Hepatocyte (in vitro differentiated cells): ENCODE data around the gene ABCF2. TPM values are rescaled to one million over a fixed set of nuclear protein-coding genes. Genes with fewer than 3 reads are reported as not detected.

Experiments used
- DNase-seq: peaks from one replicate; pipeline ENCODE4 v3.0.0-alpha.2; 2016; ENCODE audit warnings: low spot score
- H2AFZ ChIP-seq: fragments of 200-600 bp; sonication (generic); 2 replicates; pipeline ENCODE4 v1.6.0; 2016; ENCODE audit warnings: antibody characterized with exemption, mild to moderate bottlenecking
- H3K27ac ChIP-seq: fragments of 200-600 bp; sonication (generic); 2 replicates; pipeline ENCODE4 v1.5.1; 2016; ENCODE audit warnings: mild to moderate bottlenecking
- H3K27me3 ChIP-seq: fragments of 200-600 bp; sonication (generic); 2 replicates; pipeline ENCODE4 v1.6.1; 2016
- H3K36me3 ChIP-seq: fragments of 200-600 bp; sonication (generic); replicated peaks from 2 replicates; pipeline ENCODE4 v1.5.1; 2016; ENCODE audit warnings: low read depth; ENCODE audit not compliant: insufficient read depth
- H3K4me1 ChIP-seq: fragments of 200-600 bp; sonication (generic); 2 replicates; pipeline ENCODE4 v1.5.1; 2016; ENCODE audit warnings: mild to moderate bottlenecking, moderate library complexity; ENCODE audit not compliant: insufficient read depth
- H3K4me2 ChIP-seq: fragments of 200-600 bp; sonication (generic); 2 replicates; pipeline ENCODE4 v1.6.0; 2016
- H3K4me3 ChIP-seq: fragments of 200-600 bp; sonication (generic); 2 replicates; pipeline ENCODE4 v1.5.1; 2016; ENCODE audit warnings: mild to moderate bottlenecking
- H3K79me2 ChIP-seq: fragments of 200-600 bp; sonication (generic); 2 replicates; pipeline ENCODE4 v1.6.0; 2017; ENCODE audit warnings: mild to moderate bottlenecking
- H3K9me2 ChIP-seq: fragments of 200-600 bp; sonication (generic); replicated peaks from 2 replicates; pipeline ENCODE4 v1.6.0; 2017; ENCODE audit warnings: mild to moderate bottlenecking; ENCODE audit not compliant: insufficient read depth
- H3K9me3 ChIP-seq: fragments of 200-600 bp; sonication (generic); 2 replicates; pipeline ENCODE4 v1.5.1; 2016; ENCODE audit warnings: low read depth, mild to moderate bottlenecking
- H4K20me1 ChIP-seq: fragments of 200-600 bp; sonication (generic); 2 replicates; pipeline ENCODE4 v1.6.0; 2016; ENCODE audit warnings: mild to moderate bottlenecking; ENCODE audit not compliant: insufficient read depth, poor library complexity, severe bottlenecking
- EZH2 ChIP-seq: fragments of 200-600 bp; sonication (generic); IDR thresholded peaks from 2 replicates; pipeline ENCODE4 v1.6.1; 2016; ENCODE audit warnings: antibody characterized with exemption, mild to moderate bottlenecking, borderline replicate concordance
- EZH2phosphoT487 ChIP-seq: fragments of 200-600 bp; sonication (generic); IDR thresholded peaks from one replicate; pipeline ENCODE4 v1.6.1; 2018; ENCODE audit warnings: antibody characterized with exemption, mild to moderate bottlenecking, low read depth, moderate library complexity; ENCODE audit not compliant: unreplicated experiment, severe bottlenecking
- WGBS: methylation state at CpG from one replicate; pipeline ENCODE4 v1.1.6; 2016; ENCODE audit warnings: low lambda C conversion rate; ENCODE audit errors: missing lambda C conversion rate; 5-methylcytosine and 5-hydroxymethylcytosine counted together
- polyA plus RNA-seq: library from polyadenylated mRNA; unstranded; fragments of >200 nt; fragmentation: Nextera tagmentation; extraction: Ambion mirVana; gene quantifications from 2 replicates; pipeline ENCODE4 v1.2.1, GENCODE V29; 2016
- total RNA-seq: library from RNA; depleted of rRNA; stranded (reverse); fragments of >200 nt; gene quantifications from 2 replicates; pipeline ENCODE4 v1.2.3, GENCODE V29; 2014
- TF ChIP-seq, protein P1 (sequence below): fragments of 200-600 bp; sonication (generic); IDR thresholded peaks from 2 replicates; pipeline ENCODE4 v1.5.1; 2016; ENCODE audit warnings: antibody characterized with exemption, mild to moderate bottlenecking; ENCODE audit not compliant: poor library complexity

Gene ABCF2
- total and polyA plus RNA-seq, 2 experiments from 2014 or later = 25.6 to 35.3 TPM

DNA sequence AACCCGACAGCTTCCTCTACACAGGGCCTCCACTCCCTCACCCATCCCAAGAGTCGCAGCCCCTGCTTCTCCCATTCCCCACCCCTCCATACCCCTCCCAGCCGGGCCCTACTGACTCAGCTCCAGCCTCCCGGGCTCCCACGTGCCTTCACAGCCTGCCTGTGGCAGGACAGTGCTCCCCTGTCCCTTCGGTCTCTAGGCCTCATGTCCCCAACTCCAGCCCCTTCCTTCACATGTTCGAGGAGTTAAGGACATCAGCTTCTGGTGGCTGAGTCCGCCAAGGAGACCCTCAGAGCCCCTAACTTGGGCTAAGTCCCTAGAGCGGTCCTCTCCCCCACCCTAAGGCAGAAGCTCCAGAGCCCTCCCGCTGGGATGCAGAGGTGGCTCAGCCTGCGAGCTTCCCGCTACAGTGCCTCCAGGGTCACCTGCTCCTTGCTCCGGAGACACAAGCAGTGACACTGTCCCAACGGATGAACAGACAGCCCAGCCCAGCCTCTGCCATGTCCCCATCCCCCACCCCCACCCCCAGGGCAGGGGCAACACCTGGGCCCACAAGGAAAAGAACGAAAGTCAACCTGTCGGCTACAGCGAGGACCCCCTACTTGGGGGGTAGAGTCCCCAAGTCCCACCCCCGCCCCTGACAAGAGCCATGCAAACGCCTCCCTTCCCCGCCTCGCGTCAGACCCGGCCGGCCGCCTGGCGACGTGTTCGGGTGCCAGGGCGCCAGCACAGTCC, 20.8 kb upstream of the ABCF2 start:
- H3K36me3 ChIP-seq = no peaks in the 10 kb centered on the region
- peak overlapping the region; percentile 99 for H3K27ac ChIP-seq
- no peaks in the 10 kb centered on the region for H3K9me2 ChIP-seq
- H2AFZ ChIP-seq = peak overlapping the region; percentile 49
- peak overlapping the region; percentile 93 for H3K4me2 ChIP-seq
- H3K9me3 ChIP-seq = no peaks in the 10 kb centered on the region
- peaks cover 59% of the 10 kb centered on the region for H3K4me1 ChIP-seq
- no peaks in the 10 kb centered on the region for H3K27me3 ChIP-seq
- 7% methylated on average over 24 of the region's 29 CpGs for WGBS
- H4K20me1 ChIP-seq = peaks cover 15% of the 10 kb centered on the region
- H3K79me2 ChIP-seq = peaks cover 44% of the 10 kb centered on the region
- TF ChIP-seq EZH2phosphoT487 = no peak
- TF ChIP-seq, protein P1, sequence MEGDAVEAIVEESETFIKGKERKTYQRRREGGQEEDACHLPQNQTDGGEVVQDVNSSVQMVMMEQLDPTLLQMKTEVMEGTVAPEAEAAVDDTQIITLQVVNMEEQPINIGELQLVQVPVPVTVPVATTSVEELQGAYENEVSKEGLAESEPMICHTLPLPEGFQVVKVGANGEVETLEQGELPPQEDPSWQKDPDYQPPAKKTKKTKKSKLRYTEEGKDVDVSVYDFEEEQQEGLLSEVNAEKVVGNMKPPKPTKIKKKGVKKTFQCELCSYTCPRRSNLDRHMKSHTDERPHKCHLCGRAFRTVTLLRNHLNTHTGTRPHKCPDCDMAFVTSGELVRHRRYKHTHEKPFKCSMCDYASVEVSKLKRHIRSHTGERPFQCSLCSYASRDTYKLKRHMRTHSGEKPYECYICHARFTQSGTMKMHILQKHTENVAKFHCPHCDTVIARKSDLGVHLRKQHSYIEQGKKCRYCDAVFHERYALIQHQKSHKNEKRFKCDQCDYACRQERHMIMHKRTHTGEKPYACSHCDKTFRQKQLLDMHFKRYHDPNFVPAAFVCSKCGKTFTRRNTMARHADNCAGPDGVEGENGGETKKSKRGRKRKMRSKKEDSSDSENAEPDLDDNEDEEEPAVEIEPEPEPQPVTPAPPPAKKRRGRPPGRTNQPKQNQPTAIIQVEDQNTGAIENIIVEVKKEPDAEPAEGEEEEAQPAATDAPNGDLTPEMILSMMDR = no peak
- TF ChIP-seq EZH2 = no peak
- H3K4me3 ChIP-seq = peak overlapping the region; percentile 87
- peak; percentile 55 for DNase-seq

DNA sequence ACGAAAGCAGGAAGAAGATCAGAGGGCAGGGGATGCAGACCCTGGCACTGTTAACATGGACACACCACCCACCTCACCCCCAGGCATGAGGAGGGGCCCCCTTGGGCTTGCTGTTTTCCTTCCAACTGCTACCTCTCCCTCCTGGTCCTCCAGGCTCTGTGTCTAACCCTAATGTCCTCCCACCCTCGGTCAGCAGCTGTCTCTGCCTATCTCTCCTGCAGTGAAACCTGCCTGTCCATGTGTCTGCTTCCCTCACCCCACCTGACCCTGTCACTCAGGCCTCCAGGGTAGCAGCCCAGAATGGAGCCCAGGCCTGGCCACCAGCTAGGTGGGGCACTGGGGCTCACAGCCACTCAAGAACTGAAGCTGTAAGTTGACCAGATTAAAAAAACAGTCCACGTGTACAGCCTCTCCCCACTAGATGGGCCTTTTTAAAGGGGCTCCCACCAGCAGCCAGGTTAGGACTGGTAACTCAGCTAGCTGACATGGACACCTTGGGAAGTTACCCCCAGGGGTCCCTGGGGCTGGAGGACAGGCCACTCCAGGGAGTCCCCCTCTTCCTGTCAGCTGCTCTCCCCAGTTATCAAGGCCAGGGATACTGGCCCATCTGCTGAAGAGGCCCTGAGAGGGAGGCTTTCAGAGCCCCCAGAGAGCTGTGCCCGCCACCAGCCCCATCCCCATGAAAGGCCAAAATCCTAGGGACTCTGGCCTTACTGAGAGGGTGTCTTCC, 20.0 kb upstream of the ABCF2 start:
- Histone ChIP-seq H3K79me2 (peaks cover 44% of the 10 kb centered on the region), H3K9me3 (no peaks in the 10 kb centered on the region), H3K4me3 (peak overlapping the region; percentile 87), H3K27ac (peak overlapping the region; percentile 99), H3K27me3 (no peaks in the 10 kb centered on the region), H3K36me3 (no peaks in the 10 kb centered on the region), H3K9me2 (no peaks in the 10 kb centered on the region), H3K4me2 (peak overlapping the region; percentile 93), H3K4me1 (peaks cover 54% of the 10 kb centered on the region), H4K20me1 (peaks cover 15% of the 10 kb centered on the region), H2AFZ (no peak overlapping the region)
- TF ChIP-seq EZH2 (no peak), EZH2phosphoT487 (no peak)
- TF ChIP-seq, protein P1 = no peak
- 38% methylated on average over 4 of the region's 4 CpGs for WGBS
- DNase-seq = no peak

DNA sequence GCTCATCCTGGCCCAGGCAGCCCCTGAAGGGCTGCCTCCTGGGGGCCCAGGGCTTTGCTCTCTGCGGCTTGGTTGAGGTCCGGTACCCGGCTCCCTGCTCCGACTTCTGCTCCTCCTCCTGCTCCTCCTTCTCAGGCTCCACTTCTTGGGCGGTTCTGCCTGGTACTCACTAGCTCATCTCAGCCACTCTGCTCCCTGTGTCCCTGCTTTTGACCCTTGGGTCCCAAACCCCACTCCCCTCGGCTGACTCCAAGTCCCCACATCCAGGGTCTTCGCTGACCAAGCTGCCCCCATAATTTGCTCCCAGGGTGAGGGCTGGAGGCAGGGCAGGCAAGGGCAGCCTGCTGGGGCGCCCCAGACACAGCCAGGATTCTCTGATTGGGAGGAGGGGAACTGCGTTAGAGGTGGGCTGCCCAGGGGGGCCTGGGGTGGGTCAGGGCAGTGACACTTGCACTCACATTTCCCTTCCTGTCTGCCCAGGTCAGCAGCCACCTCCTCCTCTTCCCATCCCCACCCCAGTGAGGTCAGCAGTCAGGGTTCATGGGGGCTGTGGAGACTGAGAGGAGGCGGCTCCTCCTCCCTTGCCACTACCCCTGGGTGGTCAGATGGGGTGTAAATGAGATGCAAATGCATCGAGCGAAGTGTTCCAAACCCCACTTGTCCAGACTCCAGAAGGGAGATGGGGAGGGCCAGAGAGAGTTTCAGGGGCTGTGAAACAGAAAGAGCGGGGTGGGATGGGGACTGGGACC, 19.3 kb upstream of the ABCF2 start:
- no peaks in the 10 kb centered on the region for H3K36me3 ChIP-seq
- H3K27me3 ChIP-seq = no peaks in the 10 kb centered on the region
- WGBS = 46% methylated on average over 13 of the region's 13 CpGs
- no peak overlapping the region for H2AFZ ChIP-seq
- peaks cover 15% of the 10 kb centered on the region for H4K20me1 ChIP-seq
- peak overlapping the region; percentile 93 for H3K4me2 ChIP-seq
- peak overlapping the region; percentile 17 for H3K27ac ChIP-seq
- H3K9me2 ChIP-seq = no peaks in the 10 kb centered on the region
- no peak for DNase-seq
- no peaks in the 10 kb centered on the region for H3K9me3 ChIP-seq
- peaks cover 52% of the 10 kb centered on the region for H3K4me1 ChIP-seq
- TF ChIP-seq EZH2 (no peak), EZH2phosphoT487 (no peak)
- TF ChIP-seq, protein P1 = no peak
- H3K4me3 ChIP-seq = no peak overlapping the region
- H3K79me2 ChIP-seq = peaks cover 44% of the 10 kb centered on the region
